ENCODE data around the gene CD200R1. TPM values are rescaled to one million over a fixed set of nuclear protein-coding genes. Genes with fewer than 3 reads are reported as not detected.

CD200R1 gene
- total RNA-seq, 4 donors from 2014 or later, result 0.75 to 2.1 (median 0.99) TPM

- H3K4me3 ChIP-seq (replicated peaks in 1 of 3), result no peak overlapping the region
- H3K36me3 ChIP-seq, result no peaks in the 10 kb centered on the region
- H3K27me3 ChIP-seq, result no peaks in the 10 kb centered on the region
- WGBS, 2 donors, result 75 to 84% methylated on average over 1 of the region's 1 CpG
- no peaks in the 10 kb centered on the region for H3K9me3 ChIP-seq
- no peak overlapping the region for H3K27ac ChIP-seq
- no peaks in the 10 kb centered on the region for H3K4me1 ChIP-seq
- DNase-seq, result no peak
- intact Hi-C loops (cut with DNase I), result no loop called here
- TF ChIP-seq, protein P1, sequence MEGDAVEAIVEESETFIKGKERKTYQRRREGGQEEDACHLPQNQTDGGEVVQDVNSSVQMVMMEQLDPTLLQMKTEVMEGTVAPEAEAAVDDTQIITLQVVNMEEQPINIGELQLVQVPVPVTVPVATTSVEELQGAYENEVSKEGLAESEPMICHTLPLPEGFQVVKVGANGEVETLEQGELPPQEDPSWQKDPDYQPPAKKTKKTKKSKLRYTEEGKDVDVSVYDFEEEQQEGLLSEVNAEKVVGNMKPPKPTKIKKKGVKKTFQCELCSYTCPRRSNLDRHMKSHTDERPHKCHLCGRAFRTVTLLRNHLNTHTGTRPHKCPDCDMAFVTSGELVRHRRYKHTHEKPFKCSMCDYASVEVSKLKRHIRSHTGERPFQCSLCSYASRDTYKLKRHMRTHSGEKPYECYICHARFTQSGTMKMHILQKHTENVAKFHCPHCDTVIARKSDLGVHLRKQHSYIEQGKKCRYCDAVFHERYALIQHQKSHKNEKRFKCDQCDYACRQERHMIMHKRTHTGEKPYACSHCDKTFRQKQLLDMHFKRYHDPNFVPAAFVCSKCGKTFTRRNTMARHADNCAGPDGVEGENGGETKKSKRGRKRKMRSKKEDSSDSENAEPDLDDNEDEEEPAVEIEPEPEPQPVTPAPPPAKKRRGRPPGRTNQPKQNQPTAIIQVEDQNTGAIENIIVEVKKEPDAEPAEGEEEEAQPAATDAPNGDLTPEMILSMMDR (IDR thresholded peaks at IDR 0.05), result no peak
- TF ChIP-seq POLR2A (IDR thresholded peaks at IDR 0.05), result no peak
Observed at GRCh38 chr3:112967828-112968227, 7.1 kb downstream of the CD200R1 start.

- intact Hi-C loops (cut with DNase I), result no loop called here
Observed at GRCh38 chr3:112967425-112967824, 7.5 kb downstream of the CD200R1 start.

GRCh38 chr3:112966633-112967032 lies 8.3 kb downstream of the CD200R1 start:
- intact Hi-C loops (cut with DNase I), result no loop called here
- H3K27me3 ChIP-seq, result no peaks in the 10 kb centered on the region
- no peaks in the 10 kb centered on the region for H3K36me3 ChIP-seq
- WGBS, 2 donors, result 78 to 82% methylated on average over 2 of the region's 2 CpGs
- H3K4me3 ChIP-seq (replicated peaks in 1 of 3), result no peak overlapping the region
- H3K4me1 ChIP-seq, result no peaks in the 10 kb centered on the region
- no peaks in the 10 kb centered on the region for H3K9me3 ChIP-seq
- TF ChIP-seq, protein P1 (IDR thresholded peaks at IDR 0.05), result no peak
- TF ChIP-seq POLR2A (IDR thresholded peaks at IDR 0.05), result no peak
- no peak for DNase-seq
- no peak overlapping the region for H3K27ac ChIP-seq

More at GRCh38 chr3:112967425-112967824, 7.5 kb downstream of the CD200R1 start:
- Histone ChIP-seq H3K27me3 (no peaks in the 10 kb centered on the region), H3K27ac (no peak overlapping the region), H3K36me3 (no peaks in the 10 kb centered on the region), H3K4me3 (replicated peaks in 1 of 3) (no peak overlapping the region), H3K4me1 (no peaks in the 10 kb centered on the region), H3K9me3 (no peaks in the 10 kb centered on the region)
- TF ChIP-seq, protein P1 (IDR thresholded peaks at IDR 0.05), result no peak
- TF ChIP-seq POLR2A (IDR thresholded peaks at IDR 0.05), result no peak
- DNase-seq, result no peak
- WGBS, 2 donors, result 98% methylated on average over 1 of the region's 1 CpG

DNA sequence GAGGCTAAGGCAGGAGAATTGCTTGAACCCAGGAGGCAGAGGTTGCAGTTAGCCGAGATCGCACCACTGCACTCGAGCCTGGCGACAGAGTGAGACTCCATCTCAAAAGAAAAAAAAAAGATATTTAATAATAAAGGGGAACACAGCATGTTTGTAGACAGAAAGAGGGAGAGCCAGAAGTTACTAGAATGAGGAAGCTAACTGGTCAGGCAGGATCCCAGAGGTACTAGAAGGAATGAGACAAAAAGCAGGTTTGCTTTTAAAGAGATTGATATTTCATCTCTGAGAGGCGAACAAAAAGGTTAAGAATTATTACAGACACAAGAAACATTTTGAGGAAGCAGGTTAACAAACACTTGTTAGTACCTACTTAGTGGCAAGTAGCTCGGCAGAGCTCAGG lies 9.2 kb downstream of the CD200R1 start:
- no peak for TF ChIP-seq POLR2A (IDR thresholded peaks at IDR 0.05)
- TF ChIP-seq, protein P1 (IDR thresholded peaks at IDR 0.05), result no peak
- Histone ChIP-seq H3K27me3 (no peaks in the 10 kb centered on the region), H3K4me3 (replicated peaks in 1 of 3) (no peak overlapping the region), H3K27ac (no peak overlapping the region), H3K4me1 (no peaks in the 10 kb centered on the region), H3K36me3 (no peaks in the 10 kb centered on the region), H3K9me3 (no peaks in the 10 kb centered on the region)
- 89 to 90% methylated on average over 6 of the region's 6 CpGs for WGBS, 2 donors
- no peak for DNase-seq
- intact Hi-C loops (cut with DNase I), result no loop called here

DNA sequence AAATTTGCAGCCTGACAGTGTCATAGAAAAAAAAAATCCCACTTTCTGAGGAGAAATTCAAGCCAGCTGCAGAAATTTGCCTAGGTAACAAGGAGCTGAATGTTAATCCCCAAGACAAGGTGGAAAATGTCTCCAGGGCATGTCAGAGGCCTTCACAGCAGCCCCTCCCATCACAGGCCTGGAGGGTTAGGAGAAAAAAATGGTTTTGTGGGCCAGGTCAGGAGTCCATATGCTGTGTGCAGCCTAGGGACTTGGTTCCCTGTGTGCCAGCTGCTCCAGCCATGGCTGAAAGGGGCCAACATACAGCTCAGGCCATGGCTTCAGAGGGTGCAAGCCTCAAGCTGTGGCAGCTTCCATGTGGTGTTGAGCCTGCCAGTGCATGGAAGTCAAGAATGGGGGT lies 11.2 kb downstream of the CD200R1 start:
- H3K27me3 ChIP-seq, result no peaks in the 10 kb centered on the region
- TF ChIP-seq, protein P1 (IDR thresholded peaks at IDR 0.05), result no peak
- no peak for TF ChIP-seq POLR2A (IDR thresholded peaks at IDR 0.05)
- H3K9me3 ChIP-seq, result no peaks in the 10 kb centered on the region
- H3K4me3 ChIP-seq (replicated peaks in 1 of 3), result no peak overlapping the region
- no peaks in the 10 kb centered on the region for H3K36me3 ChIP-seq
- no peak overlapping the region for H3K27ac ChIP-seq
- intact Hi-C loops (cut with DNase I), result no loop called here
- DNase-seq, result no peak
- no peaks in the 10 kb centered on the region for H3K4me1 ChIP-seq
